Thyroid gland (tissue), 4 donors: ENCODE data around the gene DIP2C. TPM values are rescaled to one million over a fixed set of nuclear protein-coding genes. Genes with fewer than 3 reads are reported as not detected.

Experiments
- DNase-seq, 2 donors: peaks; one replicate each; pipeline ENCODE4 v3.0.0-alpha.2; 2019
- H3K27ac ChIP-seq, 3 donors: fragments of 200-600 bp; sonication (generic); 1 replicate in 2 of 3; 2 replicates in 1 of 3; pipeline ENCODE4 v1.5.1; 2016 to 2019; ENCODE audit warnings: mild to moderate bottlenecking in 1 of 3, moderate library complexity in 1 of 3
- H3K27me3 ChIP-seq: fragments of 200-600 bp; sonication (generic); one replicate; pipeline ENCODE4 v1.5.1; 2019
- H3K36me3 ChIP-seq, 2 donors: fragments of 200-600 bp; sonication (generic); one replicate each; pipeline ENCODE4 v1.5.1; 2016 to 2019
- H3K4me1 ChIP-seq, 2 donors: fragments of 200-600 bp; sonication (generic); one replicate each; pipeline ENCODE4 v1.5.1; 2017 to 2019
- H3K4me3 ChIP-seq, 3 donors: fragments of 200-600 bp; sonication (generic); replicated peaks in 1 of 3; 1 replicate in 2 of 3; 2 replicates in 1 of 3; pipeline ENCODE4 v1.5.1; 2016; ENCODE audit warnings: mild to moderate bottlenecking in 1 of 3
- H3K9me3 ChIP-seq: fragments of 200-600 bp; sonication (generic); one replicate; pipeline ENCODE4 v1.5.1; 2017
- CTCF ChIP-seq, 6 experiments: fragments of 200-600 bp in 3 of 6; fragments of 450-650 bp in 3 of 6; sonication (generic) in 3 of 6; IDR thresholded peaks; one replicate each; pipeline ENCODE4 v1.5.1; 2016 to 2019; ENCODE audit warnings: antibody characterized with exemption in 6 of 6, mild to moderate bottlenecking in 2 of 6, inconsistent platforms in 1 of 6, moderate library complexity in 1 of 6
- POLR2A ChIP-seq, 2 donors: fragments of 450-650 bp; IDR thresholded peaks; one replicate each; pipeline ENCODE4 v1.6.1; 2017; ENCODE audit warnings: antibody characterized with exemption in 2 of 2, mild to moderate bottlenecking in 2 of 2, moderate library complexity in 1 of 2
- WGBS, 2 donors: methylation state at CpG; one replicate each; pipeline ENCODE4 v1.1.5; 2017; 5-methylcytosine and 5-hydroxymethylcytosine counted together
- intact Hi-C: fragments of 100-400 bp; cut with DNase I; formaldehyde crosslinking; loops from one replicate; pipeline ENCODE4 v1.15.1; 2023
- total RNA-seq, 4 donors: library from RNA; depleted of rRNA; stranded (reverse); fragments of >200 nt; gene quantifications; one replicate each; pipeline ENCODE4 v1.2.3, GENCODE V29; 2016

DIP2C gene
- total RNA-seq, 4 donors from 2014 or later = 11.4 to 14.6 (median 12.3) TPM

- no peak for DNase-seq
- intact Hi-C loops = no loop called here
- Histone ChIP-seq H3K4me3 (no peak overlapping the region), H3K4me1 (no peaks in the 10 kb centered on the region), H3K27me3 (no peaks in the 10 kb centered on the region), H3K9me3 (no peaks in the 10 kb centered on the region), H3K27ac (no peak overlapping the region), H3K36me3 (peaks cover 0 to 4% of the 10 kb centered on the region in 2 donors)
- TF ChIP-seq POLR2A (IDR thresholded peaks at IDR 0.05) = no peak
- TF ChIP-seq CTCF (IDR thresholded peaks at IDR 0.05) = no peak
- WGBS, 2 donors = 87 to 93% methylated on average over 17 to 21 of the region's 27 CpGs
These were observed 304.7 kb downstream of the DIP2C start for GRCh38 chr10:384538-385305.

GRCh38 chr10:383519-383918 lies 305.9 kb downstream of the DIP2C start:
- intact Hi-C loops = no loop called here
- WGBS, 2 donors = 94 to 97% methylated on average over 6 of the region's 6 CpGs
- H3K4me3 ChIP-seq = no peak overlapping the region
- DNase-seq = no peak
- H3K36me3 ChIP-seq = no peaks in the 10 kb centered on the region
- TF ChIP-seq CTCF (IDR thresholded peaks at IDR 0.05) = no peak
- TF ChIP-seq POLR2A (IDR thresholded peaks at IDR 0.05) = no peak
- no peaks in the 10 kb centered on the region for H3K9me3 ChIP-seq
- H3K27me3 ChIP-seq = no peaks in the 10 kb centered on the region
- H3K4me1 ChIP-seq = no peaks in the 10 kb centered on the region
- no peak overlapping the region for H3K27ac ChIP-seq

DNA sequence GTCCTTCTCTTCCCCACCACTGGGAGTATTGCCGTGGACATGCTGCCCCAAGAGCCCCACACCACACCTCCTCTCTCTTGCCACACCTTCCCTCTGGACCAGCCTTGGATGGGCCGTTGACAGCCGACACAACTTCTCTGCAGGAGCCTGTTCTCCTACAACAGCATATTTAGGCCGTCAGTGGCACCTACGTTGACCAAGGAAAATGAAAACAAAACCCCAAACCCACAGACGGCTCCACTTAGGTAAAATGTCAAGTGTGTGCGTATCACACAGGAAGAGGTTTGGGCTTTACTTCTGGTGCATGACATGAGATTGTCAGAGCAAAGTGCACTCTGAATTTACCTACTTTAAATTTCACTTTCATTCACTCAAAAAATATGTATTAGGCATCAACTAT lies 307.7 kb downstream of the DIP2C start:
- Histone ChIP-seq H3K27ac (no peak overlapping the region), H3K4me1 (no peaks in the 10 kb centered on the region), H3K36me3 (no peaks in the 10 kb centered on the region), H3K27me3 (no peaks in the 10 kb centered on the region), H3K9me3 (no peaks in the 10 kb centered on the region), H3K4me3 (no peak overlapping the region)
- no peak for DNase-seq
- 78 to 79% methylated on average over 7 of the region's 7 CpGs for WGBS, 2 donors
- TF ChIP-seq POLR2A (IDR thresholded peaks at IDR 0.05) = no peak
- intact Hi-C loops = no loop called here

GRCh38 chr10:381346-381745 lies 308.1 kb downstream of the DIP2C start:
- Histone ChIP-seq H3K9me3 (no peaks in the 10 kb centered on the region), H3K4me3 (no peak overlapping the region), H3K36me3 (no peaks in the 10 kb centered on the region), H3K27me3 (no peaks in the 10 kb centered on the region), H3K27ac (no peak overlapping the region), H3K4me1 (no peaks in the 10 kb centered on the region)
- intact Hi-C loops = no loop called here
- TF ChIP-seq POLR2A (IDR thresholded peaks at IDR 0.05) (no peak), CTCF (IDR thresholded peaks at IDR 0.05) (no peak)
- WGBS, 2 donors = 96 to 97% methylated on average over 10 of the region's 10 CpGs
- no peak for DNase-seq

GRCh38 chr10:380313-380940 lies 309.0 kb downstream of the DIP2C start:
- 88 to 90% methylated on average over 17 of the region's 17 CpGs for WGBS, 2 donors
- Histone ChIP-seq H3K4me3 (no peak overlapping the region), H3K4me1 (no peaks in the 10 kb centered on the region), H3K9me3 (no peaks in the 10 kb centered on the region), H3K27ac (no peak overlapping the region), H3K27me3 (no peaks in the 10 kb centered on the region), H3K36me3 (no peaks in the 10 kb centered on the region)
- TF ChIP-seq POLR2A (IDR thresholded peaks at IDR 0.05) (no peak), CTCF (IDR thresholded peaks at IDR 0.05) (no peak)
- no peak for DNase-seq
- intact Hi-C loops = no loop called here
